SK-N-SH treated with all-trans-retinoic acid at 6 μM for 48 hours (cell line): ENCODE measurements around the gene SOCS1.

ENCODE experiments used
- ARNTL ChIP-seq: fragments of 450-650 bp; formaldehyde crosslinking; IDR thresholded peaks from 2 replicates; pipeline ENCODE4 v1.5.0; 2020; ENCODE audit warnings: low read depth, mild to moderate bottlenecking, moderate library complexity, borderline replicate concordance
- BACH2 ChIP-seq: fragments of 250-450 bp; sonication (Bioruptor Pico); IDR thresholded peaks from 2 replicates; pipeline ENCODE4 v1.9.0; 2021; ENCODE audit warnings: mild to moderate bottlenecking, borderline replicate concordance
- CREB5 ChIP-seq: fragments of 250-450 bp; sonication (Bioruptor Pico); IDR thresholded peaks from 2 replicates; pipeline ENCODE4 v1.5.1; 2020; ENCODE audit warnings: low read depth, mild to moderate bottlenecking, moderate library complexity
- ISL1 ChIP-seq: fragments of 250-450 bp; sonication (Bioruptor Pico); IDR thresholded peaks from 2 replicates; pipeline ENCODE4 v2.1.2; 2022; ENCODE audit warnings: mild to moderate bottlenecking, moderate library complexity
- POU6F1 ChIP-seq: fragments of 250-450 bp; sonication (Bioruptor Pico); IDR thresholded peaks from 2 replicates; pipeline ENCODE4 v1.8.0; 2021; ENCODE audit warnings: low read depth, mild to moderate bottlenecking, moderate library complexity, borderline replicate concordance
- PPARA ChIP-seq: fragments of 250-450 bp; sonication (Bioruptor Pico); IDR thresholded peaks from 2 replicates; pipeline ENCODE4 v1.5.0; 2020; ENCODE audit warnings: mild to moderate bottlenecking, borderline replicate concordance
- RARB ChIP-seq: fragments of 250-450 bp; sonication (Bioruptor Pico); IDR thresholded peaks from 2 replicates; pipeline ENCODE4 v1.8.0; 2021; ENCODE audit warnings: mild to moderate bottlenecking, moderate library complexity
- SNAI2 ChIP-seq: fragments of 250-450 bp; sonication (Bioruptor Pico); IDR thresholded peaks from 2 replicates; pipeline ENCODE4 v1.5.0; 2020; ENCODE audit warnings: mild to moderate bottlenecking, moderate library complexity
- ZC3H10 ChIP-seq: fragments of 250-450 bp; sonication (Bioruptor Pico); IDR thresholded peaks from 2 replicates; pipeline ENCODE4 v1.5.1; 2021; ENCODE audit warnings: mild to moderate bottlenecking, moderate library complexity
- ZFP3 ChIP-seq: fragments of 250-450 bp; sonication (Bioruptor Pico); IDR thresholded peaks from 2 replicates; pipeline ENCODE4 v1.5.0; 2020; ENCODE audit warnings: mild to moderate bottlenecking, moderate library complexity
- ZFP30 ChIP-seq: fragments of 450-650 bp; formaldehyde crosslinking; IDR thresholded peaks from 2 replicates; pipeline ENCODE4 v1.5.0; 2022; ENCODE audit warnings: mild to moderate bottlenecking, moderate library complexity
- ZNF70 ChIP-seq: fragments of 450-650 bp; formaldehyde crosslinking; IDR thresholded peaks from 2 replicates; pipeline ENCODE4 v1.5.0; 2020; ENCODE audit warnings: mild to moderate bottlenecking, moderate library complexity
- ZNF8 ChIP-seq: fragments of 450-650 bp; formaldehyde crosslinking; IDR thresholded peaks from 2 replicates; pipeline ENCODE4 v1.5.0; 2020; ENCODE audit warnings: mild to moderate bottlenecking, moderate library complexity
- TF ChIP-seq, protein P1 (sequence below): fragments of 250-450 bp; sonication (Bioruptor Pico); IDR thresholded peaks from 2 replicates; pipeline ENCODE4 v1.8.0; 2020; ENCODE audit warnings: mild to moderate bottlenecking, moderate library complexity, borderline replicate concordance

GRCh38 chr16:11204513-11205047 lies 51.4 kb downstream of the SOCS1 start:
- TF ChIP-seq ZC3H10 (CRISPR knock-in tag) = no peak
- no peak for TF ChIP-seq SNAI2 (CRISPR knock-in tag)
- no peak for TF ChIP-seq POU6F1 (CRISPR knock-in tag)
- no peak for TF ChIP-seq ISL1 (CRISPR knock-in tag)
- TF ChIP-seq, protein P1, sequence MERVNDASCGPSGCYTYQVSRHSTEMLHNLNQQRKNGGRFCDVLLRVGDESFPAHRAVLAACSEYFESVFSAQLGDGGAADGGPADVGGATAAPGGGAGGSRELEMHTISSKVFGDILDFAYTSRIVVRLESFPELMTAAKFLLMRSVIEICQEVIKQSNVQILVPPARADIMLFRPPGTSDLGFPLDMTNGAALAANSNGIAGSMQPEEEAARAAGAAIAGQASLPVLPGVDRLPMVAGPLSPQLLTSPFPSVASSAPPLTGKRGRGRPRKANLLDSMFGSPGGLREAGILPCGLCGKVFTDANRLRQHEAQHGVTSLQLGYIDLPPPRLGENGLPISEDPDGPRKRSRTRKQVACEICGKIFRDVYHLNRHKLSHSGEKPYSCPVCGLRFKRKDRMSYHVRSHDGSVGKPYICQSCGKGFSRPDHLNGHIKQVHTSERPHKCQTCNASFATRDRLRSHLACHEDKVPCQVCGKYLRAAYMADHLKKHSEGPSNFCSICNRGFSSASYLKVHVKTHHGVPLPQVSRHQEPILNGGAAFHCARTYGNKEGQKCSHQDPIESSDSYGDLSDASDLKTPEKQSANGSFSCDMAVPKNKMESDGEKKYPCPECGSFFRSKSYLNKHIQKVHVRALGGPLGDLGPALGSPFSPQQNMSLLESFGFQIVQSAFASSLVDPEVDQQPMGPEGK (CRISPR knock-in tag) = no peak
- no peak for TF ChIP-seq BACH2 (CRISPR knock-in tag)
- TF ChIP-seq ARNTL (CRISPR knock-in tag) = no peak
- no peak for TF ChIP-seq ZNF70 (CRISPR knock-in tag)
- TF ChIP-seq ZNF8 = no peak
- TF ChIP-seq ZFP3 (CRISPR knock-in tag) = no peak
- no peak for TF ChIP-seq ZFP30
- TF ChIP-seq RARB (CRISPR knock-in tag) = no peak
- no peak for TF ChIP-seq PPARA (CRISPR knock-in tag)
- TF ChIP-seq CREB5 = no peak
